HCT116 (cell line): ENCODE data around the gene ALAD. TPM values are rescaled to one million over a fixed set of nuclear protein-coding genes. Genes with fewer than 3 reads are reported as not detected.

ENCODE experiments used
- ATAC-seq: fragments of 200-7000 bp; cut with Tn5 transposase; 2 replicates; pipeline ENCODE4 v1.9.1; 2020; ENCODE audit warnings: mild to moderate bottlenecking, moderate library complexity
- BruUV-seq: library from RNA; stranded (reverse); fragments of 400-500 nt; replicated peaks from 2 replicates; lab custom pipeline; 2021; lab: Mats Ljungman, UMichigan
- CTCF ChIA-PET: fragments of 300-600 bp; sonication (Branson Sonifier 250); formaldehyde crosslinking; loops from one replicate; lab custom pipeline; 2021; ENCODE audit warnings: antibody characterized with exemption; lab: Charles Lee
- POLR2A ChIA-PET: fragments of 300-600, 350-600 bp; sonication (Branson Sonifier 250); formaldehyde crosslinking; loops from one replicate; lab custom pipeline; 2021; ENCODE audit warnings: antibody characterized with exemption; lab: Charles Lee
- RAD21 ChIA-PET, 2 experiments: fragments of 300-600 bp; sonication (Branson Sonifier 250); formaldehyde crosslinking; loops; one replicate each; lab custom pipeline; 2023; ENCODE audit warnings: low total read pairs in 2 of 2; ENCODE audit not compliant: uncharacterized antibody in 2 of 2, unreplicated experiment in 2 of 2, low non-redundant PET in 1 of 2; lab: Charles Lee
- DNase-seq: peaks from one replicate; pipeline ENCODE4 v3.0.0-alpha.2; 2010; ENCODE audit warnings: low read depth, low spot score
- H2AFZ ChIP-seq: fragments of 200-600 bp; shearing (Covaris generic), sonication (generic); 2 replicates; pipeline ENCODE4 v1.6.1; 2017; ENCODE audit warnings: low read depth, mixed run types, mixed read lengths, antibody characterized with exemption, low read length; ENCODE audit not compliant: poor library complexity, severe bottlenecking
- H3K27ac ChIP-seq: 2 replicates; pipeline ENCODE4 v1.5.1; 2012; ENCODE audit warnings: low read depth, low read length
- H3K27me3 ChIP-seq: fragments of 200-600 bp; sonication (generic); 2 replicates; pipeline ENCODE4 v1.6.1; 2016; ENCODE audit warnings: mixed run types, low read length, mixed read lengths; ENCODE audit not compliant: insufficient read depth
- H3K36me3 ChIP-seq, 2 experiments: fragments of 200-500 bp in 1 of 2; fragments of 200-600 bp in 1 of 2; sonication (Bioruptor generic) in 1 of 2; sonication (generic) in 1 of 2; 2 replicates each; pipeline versions ENCODE4 v1.5.1 to v1.6.1; 2014 to 2016; ENCODE audit warnings: low read length in 2 of 2, inconsistent platforms in 1 of 2, mixed read lengths in 1 of 2, mixed run types in 1 of 2; ENCODE audit not compliant: insufficient read depth in 2 of 2, control insufficient read depth in 1 of 2
- H3K4me1 ChIP-seq, 2 experiments: fragments of 200-600 bp in 1 of 2; sonication (generic) in 1 of 2; 2 replicates each; pipeline versions ENCODE4 v1.5.1 to v1.6.1; 2012 to 2017; ENCODE audit warnings: low read length in 2 of 2, inconsistent platforms in 1 of 2, mild to moderate bottlenecking in 1 of 2, mixed read lengths in 1 of 2, mixed run types in 1 of 2, moderate library complexity in 1 of 2; ENCODE audit not compliant: insufficient read depth in 2 of 2, control insufficient read depth in 1 of 2
- H3K4me2 ChIP-seq: fragments of 200-600 bp; sonication (generic); 2 replicates; pipeline ENCODE4 v1.6.1; 2017; ENCODE audit warnings: mixed run types, low read length, mixed read lengths
- H3K4me3 ChIP-seq, 2 experiments: fragments of 200-600 bp in 1 of 2; sonication (generic) in 1 of 2; replicated peaks in 1 of 2; 2 replicates each; pipeline ENCODE4 v1.5.1; 2011 to 2016; ENCODE audit warnings: low read length in 2 of 2, control low read depth in 1 of 2, low read depth in 1 of 2, mild to moderate bottlenecking in 1 of 2, mixed read lengths in 1 of 2, mixed run types in 1 of 2
- H3K79me2 ChIP-seq: fragments of 200-600 bp; sonication (generic); 2 replicates; pipeline ENCODE4 v1.6.1; 2017; ENCODE audit warnings: mild to moderate bottlenecking, mixed run types, low read length, moderate library complexity, mixed read lengths; ENCODE audit not compliant: insufficient read depth
- H3K9ac ChIP-seq: fragments of 200-600 bp; sonication (generic); 2 replicates; pipeline ENCODE4 v1.6.1; 2016; ENCODE audit warnings: low read length, mixed read lengths
- H3K9me2 ChIP-seq: fragments of 200-600 bp; sonication (generic), shearing (Covaris generic); 2 replicates; pipeline ENCODE4 v1.6.1; 2017; ENCODE audit warnings: mixed run types, mild to moderate bottlenecking, moderate library complexity; ENCODE audit not compliant: insufficient read depth
- H3K9me3 ChIP-seq, 2 experiments: fragments of 200-500 bp in 1 of 2; fragments of 200-600 bp in 1 of 2; sonication (Bioruptor generic) in 1 of 2; sonication (generic) in 1 of 2; 2 replicates each; pipeline ENCODE4 v1.6.1; 2014 to 2017; ENCODE audit warnings: low read length in 2 of 2, mixed read lengths in 2 of 2, inconsistent platforms in 1 of 2, low read depth in 1 of 2, mild to moderate bottlenecking in 1 of 2, mixed run types in 1 of 2, moderate library complexity in 1 of 2; ENCODE audit not compliant: control insufficient read depth in 1 of 2, insufficient read depth in 1 of 2
- H4K20me1 ChIP-seq: fragments of 200-600 bp; sonication (generic), shearing (Covaris generic); 2 replicates; pipeline ENCODE4 v1.6.1; 2017; ENCODE audit warnings: mixed run types, mild to moderate bottlenecking, moderate library complexity; ENCODE audit not compliant: insufficient read depth
- CBX3 ChIP-seq: IDR thresholded peaks from 2 replicates; pipeline ENCODE4 v1.6.1; 2012; ENCODE audit warnings: low read depth
- EGR1 ChIP-seq: IDR thresholded peaks from 2 replicates; pipeline ENCODE4 v1.6.1; 2012; ENCODE audit warnings: low read depth
- ELF1 ChIP-seq: IDR thresholded peaks from 2 replicates; pipeline ENCODE4 v1.6.1; 2012; ENCODE audit warnings: low read depth, borderline replicate concordance
- EZH2 ChIP-seq: fragments of 200-600 bp; sonication (generic); IDR thresholded peaks from 2 replicates; pipeline ENCODE4 v1.6.1; 2017; ENCODE audit warnings: antibody characterized with exemption, mixed run types
- EZH2phosphoT487 ChIP-seq: fragments of 200-600 bp; IDR thresholded peaks from 2 replicates; pipeline ENCODE4 v1.6.1; 2018; ENCODE audit warnings: antibody characterized with exemption, borderline replicate concordance
- FOSL1 ChIP-seq: IDR thresholded peaks from 2 replicates; pipeline ENCODE4 v1.6.1; 2012; ENCODE audit warnings: low read depth
- JUND ChIP-seq: IDR thresholded peaks from 2 replicates; pipeline ENCODE4 v1.6.1; 2012
- POLR2A ChIP-seq: IDR thresholded peaks from 2 replicates; pipeline ENCODE4 v1.7.0; 2011; ENCODE audit warnings: borderline replicate concordance; ENCODE audit not compliant: insufficient read depth, insufficient read length; ENCODE audit errors: extremely low read depth
- POLR2AphosphoS5 ChIP-seq: IDR thresholded peaks from 2 replicates; pipeline ENCODE4 v1.6.1; 2011; ENCODE audit warnings: mild to moderate bottlenecking, low read depth, low read length, moderate library complexity
- SP1 ChIP-seq: IDR thresholded peaks from 2 replicates; pipeline ENCODE4 v1.6.1; 2012; ENCODE audit warnings: low read depth
- SRF ChIP-seq: IDR thresholded peaks from 2 replicates; pipeline ENCODE4 v1.6.1; 2012; ENCODE audit warnings: low read depth
- TCF7L2 ChIP-seq: IDR thresholded peaks from 2 replicates; pipeline ENCODE4 v1.7.0; 2011; ENCODE audit warnings: borderline replicate concordance, inconsistent platforms; ENCODE audit not compliant: insufficient read depth, insufficient read length; ENCODE audit errors: extremely low read depth
- YY1 ChIP-seq: IDR thresholded peaks from 2 replicates; pipeline ENCODE4 v1.6.1; 2011; ENCODE audit warnings: low read length, low read depth, moderate library complexity, mild to moderate bottlenecking; ENCODE audit not compliant: insufficient replicate concordance; ENCODE audit errors: extremely low read depth
- ZFX ChIP-seq: fragments of 450-650 bp; IDR thresholded peaks from 2 replicates; pipeline ENCODE4 v1.6.1; 2017
- intact Hi-C: fragments of 100-400 bp; cut with micrococcal nuclease; formaldehyde crosslinking; loops from 2 replicates; pipeline ENCODE4 v1.10.0; 2022
- total RNA-seq: library from RNA; stranded (reverse); gene quantifications from one replicate; pipeline ENCODE4 v1.2.1, GENCODE V29; 2021; ENCODE audit not compliant: unreplicated experiment
- TF ChIP-seq, protein P1 (sequence below): IDR thresholded peaks from 2 replicates; pipeline ENCODE4 v1.6.1; 2011; ENCODE audit warnings: mild to moderate bottlenecking, low read length, moderate library complexity; ENCODE audit not compliant: insufficient replicate concordance; ENCODE audit errors: extremely low read depth
- TF ChIP-seq, protein P2 (sequence below): IDR thresholded peaks from 2 replicates; pipeline ENCODE4 v1.6.1; 2012
- TF ChIP-seq, protein P3 (sequence below): IDR thresholded peaks from 2 replicates; pipeline ENCODE4 v1.6.1; 2012; ENCODE audit warnings: low read depth
- TF ChIP-seq, protein P4 (sequence below), 3 experiments: fragments of 200-600 bp in 1 of 3; sonication (generic) in 1 of 3; IDR thresholded peaks in 2 of 3; conservative IDR thresholded peaks in 1 of 3; 2 replicates each; pipeline ENCODE4 v1.5.1; 2012 to 2017; ENCODE audit warnings: low read depth in 2 of 3, low read length in 2 of 3, antibody characterized with exemption in 1 of 3, borderline replicate concordance in 1 of 3, control low read depth in 1 of 3, mild to moderate bottlenecking in 1 of 3, mixed read lengths in 1 of 3, mixed run types in 1 of 3, moderate library complexity in 1 of 3; ENCODE audit not compliant: insufficient read depth in 1 of 3

ALAD gene
- total RNA-seq, 1 experiment from 2014 or later, result 14.0 TPM

DNA sequence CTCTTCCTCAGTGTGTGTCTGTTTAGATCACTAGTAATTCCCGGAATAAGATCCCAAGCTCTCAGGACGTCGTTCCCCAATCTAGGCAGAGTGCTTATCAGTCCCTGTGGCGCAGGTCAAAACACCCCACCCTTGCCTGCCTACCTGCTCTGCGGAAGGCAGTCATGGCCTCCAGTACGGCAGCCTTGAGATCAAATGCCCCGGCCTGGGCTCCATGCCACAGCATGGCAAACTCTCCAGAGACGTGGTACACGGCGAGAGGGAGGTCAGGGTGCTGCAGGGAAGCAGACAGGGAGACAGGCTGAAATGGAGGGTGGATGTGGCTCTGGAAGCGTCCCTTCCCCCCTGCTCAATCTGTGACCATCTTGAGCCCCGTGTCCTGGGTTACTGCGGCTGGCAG lies 12.3 kb downstream of the ALAD start (continued):
- TF ChIP-seq, protein P1, sequence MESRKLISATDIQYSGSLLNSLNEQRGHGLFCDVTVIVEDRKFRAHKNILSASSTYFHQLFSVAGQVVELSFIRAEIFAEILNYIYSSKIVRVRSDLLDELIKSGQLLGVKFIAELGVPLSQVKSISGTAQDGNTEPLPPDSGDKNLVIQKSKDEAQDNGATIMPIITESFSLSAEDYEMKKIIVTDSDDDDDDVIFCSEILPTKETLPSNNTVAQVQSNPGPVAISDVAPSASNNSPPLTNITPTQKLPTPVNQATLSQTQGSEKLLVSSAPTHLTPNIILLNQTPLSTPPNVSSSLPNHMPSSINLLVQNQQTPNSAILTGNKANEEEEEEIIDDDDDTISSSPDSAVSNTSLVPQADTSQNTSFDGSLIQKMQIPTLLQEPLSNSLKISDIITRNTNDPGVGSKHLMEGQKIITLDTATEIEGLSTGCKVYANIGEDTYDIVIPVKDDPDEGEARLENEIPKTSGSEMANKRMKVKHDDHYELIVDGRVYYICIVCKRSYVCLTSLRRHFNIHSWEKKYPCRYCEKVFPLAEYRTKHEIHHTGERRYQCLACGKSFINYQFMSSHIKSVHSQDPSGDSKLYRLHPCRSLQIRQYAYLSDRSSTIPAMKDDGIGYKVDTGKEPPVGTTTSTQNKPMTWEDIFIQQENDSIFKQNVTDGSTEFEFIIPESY, result no peak
- TF ChIP-seq, protein P2, sequence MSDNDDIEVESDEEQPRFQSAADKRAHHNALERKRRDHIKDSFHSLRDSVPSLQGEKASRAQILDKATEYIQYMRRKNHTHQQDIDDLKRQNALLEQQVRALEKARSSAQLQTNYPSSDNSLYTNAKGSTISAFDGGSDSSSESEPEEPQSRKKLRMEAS, result no peak
- TF ChIP-seq SP1 (no peak), EGR1 (no peak), POLR2A (no peak), ZFX (no peak), FOSL1 (no peak), CBX3 (no peak), SRF (no peak), POLR2AphosphoS5 (no peak)

DNA sequence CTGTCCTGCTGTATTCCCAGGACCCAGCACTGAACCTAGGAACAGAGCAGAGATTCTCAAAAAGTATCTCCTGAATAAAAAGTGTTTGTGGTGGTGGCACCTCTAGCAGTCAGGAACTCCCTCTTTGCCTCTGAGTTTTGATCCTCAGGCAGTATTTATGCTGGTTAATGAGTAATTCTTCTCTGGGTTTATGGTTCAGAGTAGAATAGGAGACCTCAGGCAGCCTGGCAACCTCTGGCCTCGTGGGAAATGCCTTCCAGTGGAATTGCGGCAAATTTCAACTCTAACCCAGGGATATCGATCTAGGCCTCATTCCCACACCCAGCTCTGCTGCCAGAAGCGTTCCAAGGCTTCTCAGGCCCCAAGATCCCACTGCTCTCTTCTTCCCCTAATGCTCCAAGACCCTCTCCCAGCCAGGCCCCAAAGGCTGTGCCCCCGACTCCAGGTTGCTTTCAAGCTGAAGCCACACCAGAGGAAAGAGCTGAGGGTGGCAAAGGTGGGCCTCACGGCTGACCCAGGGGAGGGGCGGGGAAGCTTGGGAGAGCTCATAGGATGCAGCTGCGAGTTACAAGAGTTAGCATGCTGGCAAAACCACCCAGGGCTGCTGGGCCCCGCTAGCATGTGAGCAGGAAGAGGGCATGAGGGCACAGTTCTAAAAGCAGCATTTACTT lies 13.4 kb downstream of the ALAD start:
- intact Hi-C loops, result no loop called here
- H4K20me1 ChIP-seq, result no peaks in the 10 kb centered on the region
- no peaks in the 10 kb centered on the region for H3K79me2 ChIP-seq
- ChIA-PET RAD21 (no interaction called here), POLR2A (interaction anchor here (0.8 kb wide), 1 partner anchor 12 kb away, joined by 3 read pairs; no protein-coding TSS in a partner anchor), CTCF (interaction anchor here (0.6 kb wide), 1 partner anchor 221 kb away, joined by 3 read pairs; no protein-coding TSS in a partner anchor)
- H3K4me1 ChIP-seq, result peaks cover 0 to under 1% of the 10 kb centered on the region in 2 experiments; a peak in 1 of 4 replicates
- H3K9me2 ChIP-seq, result no peaks in the 10 kb centered on the region
- H3K27ac ChIP-seq, result no peak overlapping the region
- BruUV-seq, result no TSS peak
- H2AFZ ChIP-seq, result no peak overlapping the region
- no peaks in the 10 kb centered on the region for H3K9me3 ChIP-seq
- H3K27me3 ChIP-seq, result no peaks in the 10 kb centered on the region
- no peak overlapping the region for H3K9ac ChIP-seq
- DNase-seq (no peak), ATAC-seq (no peak)
- H3K4me2 ChIP-seq, result no peak overlapping the region
- peaks cover 0 to 3% of the 10 kb centered on the region in 2 experiments; a peak in 1 of 4 replicates for H3K36me3 ChIP-seq
- H3K4me3 ChIP-seq, result no peak overlapping the region
- TF ChIP-seq ELF1, result no peak
- TF ChIP-seq JUND, result no peak
- no peak for TF ChIP-seq TCF7L2
- TF ChIP-seq CBX3, result no peak
- no peak for TF ChIP-seq YY1
- TF ChIP-seq, protein P3, sequence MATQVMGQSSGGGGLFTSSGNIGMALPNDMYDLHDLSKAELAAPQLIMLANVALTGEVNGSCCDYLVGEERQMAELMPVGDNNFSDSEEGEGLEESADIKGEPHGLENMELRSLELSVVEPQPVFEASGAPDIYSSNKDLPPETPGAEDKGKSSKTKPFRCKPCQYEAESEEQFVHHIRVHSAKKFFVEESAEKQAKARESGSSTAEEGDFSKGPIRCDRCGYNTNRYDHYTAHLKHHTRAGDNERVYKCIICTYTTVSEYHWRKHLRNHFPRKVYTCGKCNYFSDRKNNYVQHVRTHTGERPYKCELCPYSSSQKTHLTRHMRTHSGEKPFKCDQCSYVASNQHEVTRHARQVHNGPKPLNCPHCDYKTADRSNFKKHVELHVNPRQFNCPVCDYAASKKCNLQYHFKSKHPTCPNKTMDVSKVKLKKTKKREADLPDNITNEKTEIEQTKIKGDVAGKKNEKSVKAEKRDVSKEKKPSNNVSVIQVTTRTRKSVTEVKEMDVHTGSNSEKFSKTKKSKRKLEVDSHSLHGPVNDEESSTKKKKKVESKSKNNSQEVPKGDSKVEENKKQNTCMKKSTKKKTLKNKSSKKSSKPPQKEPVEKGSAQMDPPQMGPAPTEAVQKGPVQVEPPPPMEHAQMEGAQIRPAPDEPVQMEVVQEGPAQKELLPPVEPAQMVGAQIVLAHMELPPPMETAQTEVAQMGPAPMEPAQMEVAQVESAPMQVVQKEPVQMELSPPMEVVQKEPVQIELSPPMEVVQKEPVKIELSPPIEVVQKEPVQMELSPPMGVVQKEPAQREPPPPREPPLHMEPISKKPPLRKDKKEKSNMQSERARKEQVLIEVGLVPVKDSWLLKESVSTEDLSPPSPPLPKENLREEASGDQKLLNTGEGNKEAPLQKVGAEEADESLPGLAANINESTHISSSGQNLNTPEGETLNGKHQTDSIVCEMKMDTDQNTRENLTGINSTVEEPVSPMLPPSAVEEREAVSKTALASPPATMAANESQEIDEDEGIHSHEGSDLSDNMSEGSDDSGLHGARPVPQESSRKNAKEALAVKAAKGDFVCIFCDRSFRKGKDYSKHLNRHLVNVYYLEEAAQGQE, result no peak
- TF ChIP-seq POLR2AphosphoS5, result no peak
- TF ChIP-seq EGR1, result no peak
- TF ChIP-seq EZH2phosphoT487, result no peak
- TF ChIP-seq, protein P4, sequence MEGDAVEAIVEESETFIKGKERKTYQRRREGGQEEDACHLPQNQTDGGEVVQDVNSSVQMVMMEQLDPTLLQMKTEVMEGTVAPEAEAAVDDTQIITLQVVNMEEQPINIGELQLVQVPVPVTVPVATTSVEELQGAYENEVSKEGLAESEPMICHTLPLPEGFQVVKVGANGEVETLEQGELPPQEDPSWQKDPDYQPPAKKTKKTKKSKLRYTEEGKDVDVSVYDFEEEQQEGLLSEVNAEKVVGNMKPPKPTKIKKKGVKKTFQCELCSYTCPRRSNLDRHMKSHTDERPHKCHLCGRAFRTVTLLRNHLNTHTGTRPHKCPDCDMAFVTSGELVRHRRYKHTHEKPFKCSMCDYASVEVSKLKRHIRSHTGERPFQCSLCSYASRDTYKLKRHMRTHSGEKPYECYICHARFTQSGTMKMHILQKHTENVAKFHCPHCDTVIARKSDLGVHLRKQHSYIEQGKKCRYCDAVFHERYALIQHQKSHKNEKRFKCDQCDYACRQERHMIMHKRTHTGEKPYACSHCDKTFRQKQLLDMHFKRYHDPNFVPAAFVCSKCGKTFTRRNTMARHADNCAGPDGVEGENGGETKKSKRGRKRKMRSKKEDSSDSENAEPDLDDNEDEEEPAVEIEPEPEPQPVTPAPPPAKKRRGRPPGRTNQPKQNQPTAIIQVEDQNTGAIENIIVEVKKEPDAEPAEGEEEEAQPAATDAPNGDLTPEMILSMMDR (IDR thresholded peaks at IDR 0.05 in 2 of 3, conservative IDR thresholded peaks at IDR 0.05 in 1 of 3; ENCODE audit: borderline replicate concordance in 1 of 3, insufficient read depth in 1 of 3, low read depth in 2 of 3, low read length in 2 of 3), result no peak
- no peak for TF ChIP-seq EZH2
